HT1080 (cell line): ENCODE data around the gene TADA3. TPM values are rescaled to one million over a fixed set of nuclear protein-coding genes. Genes with fewer than 3 reads are reported as not detected.

Experiments
- DNase-seq: peaks from one replicate; pipeline ENCODE4 v3.0.0-alpha.2; 2015; ENCODE audit warnings: low read depth
- total RNA-seq: library from RNA; depleted of rRNA; stranded (reverse); fragments of >200 nt; shearing (Covaris generic); gene quantifications from 2 replicates; pipeline ENCODE4 v1.2.3, GENCODE V29; 2014

Gene TADA3
- total RNA-seq, 1 experiment from 2014 or later, result 104 TPM

DNA sequence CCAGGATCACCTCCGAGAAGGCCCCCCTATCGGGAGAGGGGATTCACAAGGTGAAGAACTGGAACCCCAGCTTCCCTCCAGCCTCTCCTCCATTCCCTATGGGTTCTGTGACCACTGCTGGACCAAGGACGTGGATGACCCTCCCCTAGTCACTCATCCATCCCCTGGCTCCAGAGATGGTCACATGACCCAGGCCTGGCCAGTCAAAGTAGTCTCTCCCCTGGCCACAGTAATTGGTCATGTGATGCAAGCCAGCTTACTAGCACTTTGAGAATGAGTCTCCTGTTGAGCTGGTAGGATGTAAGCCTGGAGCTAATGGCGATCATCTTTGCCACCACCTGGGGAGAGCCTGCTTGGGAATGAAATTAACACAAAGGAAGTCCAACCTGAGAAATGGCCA is 26.4 kb downstream of the TADA3 start:
- no peak for DNase-seq

DNA sequence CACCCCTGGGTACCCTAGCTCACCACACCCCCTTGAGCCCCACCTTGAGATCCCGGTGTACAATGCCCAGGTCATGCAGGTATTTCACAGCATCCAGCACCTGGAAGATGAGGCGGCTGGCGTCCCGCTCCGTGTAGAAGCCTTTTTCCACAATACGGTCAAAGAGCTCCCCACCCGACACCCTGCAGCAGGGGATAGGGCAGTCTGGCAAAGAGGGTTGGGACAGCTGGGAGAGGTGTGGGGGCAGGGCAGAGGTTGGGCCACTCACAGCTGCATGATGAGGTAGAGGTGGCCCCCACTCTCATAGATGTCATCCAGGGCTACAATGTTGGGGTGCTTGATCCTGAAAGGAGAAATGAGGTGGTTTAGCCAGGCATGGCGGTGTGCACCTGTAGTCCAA is 29.4 kb downstream of the TADA3 start:
- no peak for DNase-seq

DNA sequence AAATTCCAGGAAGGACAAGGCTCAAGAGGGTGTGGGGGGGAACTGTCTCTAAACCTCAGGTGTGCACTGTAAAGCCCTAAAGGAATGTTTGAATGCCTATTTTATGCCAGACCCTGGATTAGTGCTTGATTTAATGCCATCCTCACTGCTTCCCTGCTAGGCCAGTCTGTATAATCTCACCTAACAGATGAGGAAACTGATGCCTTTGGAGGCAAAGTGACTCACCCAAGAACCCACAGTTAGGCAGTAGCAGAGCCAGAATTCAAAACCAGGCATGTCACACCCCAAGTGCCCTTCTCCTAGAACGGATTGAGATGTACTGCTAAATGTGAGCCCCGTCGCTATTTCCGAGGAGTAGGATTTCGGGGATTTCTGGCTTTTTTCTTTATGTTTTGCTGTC is 30.4 kb downstream of the TADA3 start:
- no peak for DNase-seq

DNA sequence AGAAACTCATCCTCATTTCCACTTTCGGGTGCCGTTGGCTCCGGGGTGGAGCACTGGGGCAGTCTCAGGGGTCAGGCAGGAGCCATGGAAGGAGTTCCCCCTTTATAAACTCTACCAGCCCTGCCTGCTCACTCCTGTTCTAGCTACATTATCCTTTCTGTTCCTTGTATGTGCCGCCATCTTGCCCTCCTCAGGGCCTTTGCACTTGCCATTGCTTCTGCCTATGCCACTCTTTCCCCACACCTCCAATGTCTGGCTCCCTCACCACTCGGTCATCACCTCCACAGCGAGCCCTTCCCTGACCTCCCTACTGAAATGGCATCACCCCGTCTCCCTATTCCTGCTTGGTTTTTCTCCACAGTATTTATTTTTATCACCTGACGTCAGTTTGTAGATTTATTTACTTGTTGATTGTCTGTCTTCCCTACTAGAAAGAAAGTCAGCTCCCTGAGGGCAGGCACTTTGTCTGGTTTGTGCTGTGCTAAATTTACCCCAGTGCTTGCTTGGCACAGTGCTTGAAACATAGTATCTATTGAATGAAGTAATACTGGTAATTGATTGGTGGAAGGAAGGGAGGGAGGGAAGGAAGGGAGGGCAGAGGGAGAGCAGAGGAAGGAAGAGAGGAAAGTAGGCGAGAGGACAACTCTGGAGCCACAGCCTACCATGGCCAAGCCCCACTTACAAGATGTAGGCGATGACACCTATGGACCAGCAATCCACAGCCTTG is 31.3 kb downstream of the TADA3 start:
- DNase-seq, result no peak

DNA sequence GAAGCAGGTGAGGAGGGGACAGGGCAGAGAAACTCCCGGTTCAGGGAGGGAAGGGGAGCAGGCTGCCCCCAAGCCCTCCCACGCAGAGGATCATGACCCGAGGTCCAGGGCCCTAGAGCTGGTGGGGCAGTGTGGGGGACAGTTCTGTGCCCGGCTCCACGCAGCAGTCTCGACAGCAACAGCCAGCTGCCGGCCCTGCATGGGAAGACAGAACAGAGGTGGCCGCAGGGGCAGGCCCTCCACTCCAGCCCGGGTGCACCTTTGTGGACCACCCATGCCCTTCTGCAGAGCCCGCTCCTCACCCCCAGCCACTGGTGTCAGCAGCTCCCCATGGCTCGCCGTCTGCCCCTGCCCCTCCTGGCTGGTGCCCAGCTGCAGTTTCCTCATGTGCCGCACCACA is 34.8 kb downstream of the TADA3 start:
- no peak for DNase-seq

DNA sequence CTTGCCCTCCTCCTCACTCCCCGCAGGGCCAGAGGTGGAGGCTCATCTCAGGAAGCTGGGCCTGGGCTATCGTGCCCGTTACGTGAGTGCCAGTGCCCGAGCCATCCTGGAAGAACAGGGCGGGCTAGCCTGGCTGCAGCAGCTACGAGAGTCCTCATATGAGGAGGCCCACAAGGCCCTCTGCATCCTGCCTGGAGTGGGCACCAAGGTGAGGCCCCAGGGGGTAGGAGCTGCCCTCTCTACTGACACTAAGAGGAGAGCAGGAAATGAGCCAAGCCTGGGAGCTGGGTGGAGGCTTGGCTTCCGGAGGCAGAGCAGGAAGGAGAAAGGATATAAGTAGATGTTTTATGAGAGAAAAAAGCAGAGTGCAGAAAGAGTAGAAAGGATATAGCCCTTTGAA is 37.6 kb downstream of the TADA3 start:
- DNase-seq, result peak; percentile 63

DNA sequence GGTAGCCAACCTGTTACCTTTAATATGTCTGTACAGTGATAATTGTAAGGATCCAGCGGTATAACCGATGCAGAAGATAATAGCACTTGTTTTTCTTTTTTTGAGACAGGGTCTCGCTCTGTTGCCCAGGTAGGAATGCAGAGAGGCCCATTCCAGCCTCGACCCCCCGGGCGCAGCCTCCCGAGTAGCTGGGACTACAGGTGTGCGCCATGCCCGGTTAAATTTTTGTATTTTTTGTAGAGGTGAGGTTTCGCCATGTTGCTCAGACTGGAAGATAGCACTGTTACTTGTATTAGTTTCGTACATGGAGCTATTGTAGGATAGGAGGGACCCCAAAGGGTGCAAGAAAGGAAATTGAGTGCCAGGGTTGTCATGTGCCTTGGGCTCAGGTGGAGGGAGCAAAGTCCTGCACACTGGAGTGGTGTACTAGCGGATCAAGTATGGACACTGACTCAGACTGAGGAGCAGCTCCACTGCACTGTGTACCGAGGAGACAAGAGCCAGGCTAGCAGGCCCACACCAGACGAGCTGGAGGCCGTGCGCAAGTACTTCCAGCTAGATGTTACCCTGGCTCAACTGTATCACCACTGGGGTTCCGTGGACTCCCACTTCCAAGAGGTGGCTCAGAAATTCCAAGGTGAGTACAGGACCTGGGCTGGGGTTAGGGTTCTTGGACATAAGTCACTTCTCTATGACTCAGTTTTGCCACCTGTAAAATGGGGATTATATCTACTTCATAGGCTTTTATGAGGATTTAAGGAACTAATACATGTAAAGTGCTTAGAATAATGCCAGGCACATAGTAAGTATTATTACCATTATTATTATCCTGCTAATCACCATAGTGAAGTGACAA is 41.5 kb downstream of the TADA3 start:
- peak; percentile 31 for DNase-seq

DNA sequence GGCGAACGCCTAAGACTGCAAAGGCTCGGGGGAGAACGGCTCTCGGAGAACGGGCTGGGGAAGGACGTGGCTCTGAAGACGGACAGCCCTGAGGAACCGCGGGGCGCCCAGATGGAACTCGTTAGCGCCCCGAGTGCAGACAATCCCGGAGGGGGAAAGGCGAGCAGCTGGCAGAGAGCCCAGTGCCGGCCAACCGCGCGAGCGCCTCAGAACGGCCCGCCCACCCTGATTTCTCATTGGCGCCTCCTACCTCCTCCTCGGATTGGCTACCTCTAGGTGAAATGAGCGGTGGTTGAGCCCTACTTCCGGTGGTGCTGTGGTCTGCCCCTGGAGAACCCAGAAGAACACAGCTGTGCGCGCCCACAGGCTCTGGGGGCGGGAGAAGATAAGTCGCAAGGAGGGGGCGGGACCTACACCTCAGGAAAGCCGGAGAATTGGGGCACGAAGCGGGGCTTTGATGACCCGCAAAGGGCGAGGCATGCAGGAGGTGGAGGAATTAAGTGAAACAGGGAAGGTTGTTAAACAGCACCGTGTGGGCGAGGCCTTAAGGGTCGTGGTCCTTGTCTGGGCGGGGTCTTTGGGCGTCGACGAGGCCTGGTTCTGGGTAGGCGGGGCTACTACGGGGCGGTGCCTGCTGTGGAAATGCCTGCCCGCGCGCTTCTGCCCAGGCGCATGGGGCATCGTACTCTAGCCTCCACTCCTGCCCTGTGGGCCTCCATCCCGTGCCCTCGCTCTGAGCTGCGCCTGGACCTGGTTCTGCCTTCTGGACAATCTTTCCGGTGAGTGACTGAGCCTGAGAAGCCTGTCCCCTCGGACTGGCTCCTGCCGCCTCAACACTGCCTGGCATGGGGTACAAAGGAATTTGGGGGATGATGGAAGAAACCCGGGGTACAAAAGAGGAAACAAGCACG is 42.4 kb downstream of the TADA3 start, which contains the start of gene OGG1:
Gene OGG1 (plus strand): TSS at position 308 of the 911 bp plus-strand sequence. CDS start 335 bp downstream, at position 643.
- DNase-seq, result peak; percentile 98

DNA sequence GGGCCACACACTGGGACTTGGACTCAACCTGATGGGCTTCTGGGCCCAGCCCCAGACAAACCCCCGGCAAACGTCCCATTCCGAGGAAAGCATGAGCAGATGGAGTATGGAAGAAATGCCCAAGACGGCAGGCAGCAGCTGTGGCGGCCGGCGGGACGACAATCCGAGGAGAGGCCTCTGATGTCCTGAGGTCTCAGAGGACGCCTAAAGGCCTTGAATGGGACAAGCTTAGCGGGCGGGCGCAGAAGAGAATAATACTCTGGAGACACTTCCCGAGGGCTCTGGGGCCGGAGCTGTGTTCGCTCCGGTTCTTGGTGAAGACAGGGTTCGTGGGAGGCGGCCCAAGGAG is 43.0 kb downstream of the TADA3 start:
- DNase-seq, result no peak

DNA sequence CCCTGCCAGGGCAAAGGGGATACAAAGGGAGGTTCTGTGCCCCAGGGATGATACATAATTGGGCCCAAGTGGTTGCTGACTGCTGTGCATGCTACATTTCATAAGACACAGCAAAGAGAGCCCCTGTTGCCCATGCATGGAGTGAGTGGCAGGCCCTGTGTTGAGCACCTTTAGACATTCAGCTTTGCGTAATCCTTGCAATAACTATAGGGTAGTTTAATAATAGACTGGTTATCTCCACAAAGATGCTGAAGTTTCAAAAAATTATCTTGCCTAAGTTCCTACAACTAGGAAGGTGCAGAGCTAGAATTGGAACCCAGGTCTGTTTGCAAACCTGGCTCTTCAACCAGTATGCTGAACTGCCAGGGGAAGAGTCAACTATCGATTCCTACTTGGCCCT is 44.2 kb downstream of the TADA3 start:
- no peak for DNase-seq

DNA sequence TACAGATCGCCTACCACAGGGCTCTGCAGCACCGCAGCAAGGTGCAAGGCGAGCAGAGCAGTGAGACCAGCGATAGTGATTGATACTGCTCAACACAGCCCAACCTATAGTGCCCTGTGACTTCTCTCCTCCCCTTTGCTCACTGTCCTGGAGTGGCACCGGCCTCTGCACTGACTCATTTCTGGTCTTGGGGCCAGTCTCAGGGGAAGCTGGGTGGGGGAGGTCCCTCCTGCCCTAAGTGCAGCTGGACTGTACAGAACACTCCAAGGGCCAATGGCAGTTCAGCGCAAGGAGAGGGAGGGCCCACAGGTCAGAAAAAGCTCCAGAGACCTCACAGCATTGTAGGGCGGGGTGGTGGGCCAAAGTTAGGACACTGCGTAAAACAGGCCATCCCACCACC is 45.0 kb downstream of the TADA3 start:
- DNase-seq, result peak; percentile 51

DNA sequence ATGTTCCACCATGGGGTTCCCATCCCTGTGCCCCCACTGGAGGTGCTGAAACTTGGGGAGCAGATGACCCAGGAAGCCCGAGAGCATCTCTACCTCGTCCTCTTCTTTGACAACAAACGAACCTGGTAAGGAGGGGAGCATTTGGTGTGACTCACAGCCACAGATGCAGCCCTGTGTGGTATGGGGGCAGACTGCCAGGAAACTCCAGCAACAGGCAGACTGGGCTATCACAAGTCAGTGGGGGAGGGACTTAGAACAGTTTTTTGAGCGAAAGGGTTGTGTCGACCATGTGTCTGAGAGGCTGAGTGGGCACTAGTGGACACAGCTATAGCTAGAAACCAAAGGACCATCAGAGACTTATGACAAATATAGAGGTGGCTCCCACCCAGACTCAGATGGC is 45.9 kb downstream of the TADA3 start:
- peak; percentile 85 for DNase-seq

DNA sequence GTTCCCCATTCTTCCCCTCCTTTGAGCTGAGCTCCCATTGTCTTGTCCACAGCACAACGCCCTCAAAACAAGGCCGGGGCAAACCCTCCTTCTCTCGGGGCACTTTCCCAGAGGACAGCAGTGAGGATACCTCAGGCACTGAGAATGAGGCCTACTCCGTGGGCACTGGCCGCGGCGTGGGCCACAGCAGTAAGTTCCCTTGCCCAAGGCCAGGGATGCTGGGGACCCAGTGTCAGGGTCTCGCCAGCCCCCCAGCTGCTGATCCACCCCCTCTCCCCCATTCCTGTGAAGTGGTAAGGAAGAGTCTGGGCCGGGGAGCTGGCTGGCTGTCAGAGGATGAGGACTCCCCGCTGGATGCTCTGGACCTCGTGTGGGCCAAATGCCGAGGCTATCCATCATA is 46.8 kb downstream of the TADA3 start:
- DNase-seq, result no peak

DNA sequence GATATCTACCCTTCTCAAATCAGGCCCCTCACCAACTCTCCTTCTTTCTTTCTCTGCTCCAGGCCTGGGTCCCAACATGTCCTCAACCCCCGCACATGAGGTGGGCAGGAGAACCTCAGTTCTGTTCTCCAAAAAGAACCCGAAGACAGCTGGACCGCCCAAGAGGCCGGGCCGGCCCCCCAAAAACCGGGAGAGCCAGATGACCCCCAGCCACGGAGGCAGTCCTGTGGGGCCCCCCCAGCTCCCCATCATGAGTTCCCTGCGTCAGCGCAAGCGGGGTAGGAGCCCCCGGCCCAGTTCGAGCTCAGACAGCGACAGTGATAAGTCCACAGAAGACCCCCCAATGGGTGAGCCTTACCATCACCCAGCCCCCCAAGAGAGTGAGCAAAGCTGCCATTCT is 48.1 kb downstream of the TADA3 start:
- no peak for DNase-seq

DNA sequence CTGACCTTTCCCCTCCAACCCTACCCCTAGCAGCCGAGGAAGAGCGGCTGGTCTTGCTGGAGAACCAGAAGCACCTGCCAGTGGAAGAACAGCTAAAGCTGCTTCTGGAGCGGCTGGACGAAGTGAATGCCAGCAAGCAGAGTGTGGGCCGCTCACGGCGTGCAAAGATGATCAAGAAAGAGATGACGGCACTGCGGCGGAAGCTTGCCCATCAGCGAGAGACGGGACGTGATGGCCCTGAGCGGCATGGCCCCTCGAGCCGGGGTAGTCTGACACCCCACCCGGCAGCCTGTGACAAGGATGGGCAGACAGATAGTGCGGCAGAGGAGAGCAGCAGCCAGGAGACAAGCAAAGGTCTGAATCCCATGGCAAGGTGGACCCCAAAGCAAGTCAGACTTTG is 48.7 kb downstream of the TADA3 start:
- no peak for DNase-seq

DNA sequence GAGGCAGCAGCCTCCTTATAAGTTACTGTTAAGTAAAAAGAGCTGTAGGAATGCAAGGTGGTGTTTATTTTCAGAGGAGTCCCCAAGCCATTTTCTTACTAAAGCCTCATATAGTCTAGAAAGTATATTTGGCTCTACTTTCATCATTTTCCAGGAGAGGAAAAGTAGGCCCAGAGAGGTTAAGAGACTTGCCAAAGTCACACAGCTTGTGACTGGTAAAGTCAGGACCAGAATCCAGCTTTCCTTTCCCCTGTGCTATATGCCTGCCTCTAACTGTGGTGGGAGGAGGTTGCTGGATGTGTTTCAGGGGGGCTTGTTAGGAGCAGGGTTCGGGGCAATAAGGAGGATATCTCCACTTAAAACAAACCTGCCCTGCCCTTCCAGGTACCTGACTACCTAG is 49.7 kb downstream of the TADA3 start:
- DNase-seq, result no peak

DNA sequence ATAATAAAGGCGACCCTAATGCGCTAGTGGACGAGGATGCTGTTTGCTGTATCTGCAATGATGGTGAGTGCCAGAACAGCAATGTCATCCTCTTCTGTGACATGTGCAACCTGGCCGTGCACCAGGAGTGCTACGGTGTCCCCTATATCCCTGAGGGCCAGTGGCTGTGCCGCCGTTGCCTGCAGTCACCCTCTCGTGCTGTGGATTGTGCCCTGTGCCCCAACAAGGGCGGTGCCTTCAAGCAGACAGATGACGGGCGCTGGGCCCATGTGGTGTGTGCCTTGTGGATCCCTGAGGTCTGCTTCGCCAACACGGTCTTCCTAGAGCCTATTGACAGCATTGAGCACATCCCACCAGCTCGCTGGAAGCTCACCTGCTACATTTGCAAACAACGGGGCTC is 53.1 kb downstream of the TADA3 start:
- DNase-seq, result no peak

DNA sequence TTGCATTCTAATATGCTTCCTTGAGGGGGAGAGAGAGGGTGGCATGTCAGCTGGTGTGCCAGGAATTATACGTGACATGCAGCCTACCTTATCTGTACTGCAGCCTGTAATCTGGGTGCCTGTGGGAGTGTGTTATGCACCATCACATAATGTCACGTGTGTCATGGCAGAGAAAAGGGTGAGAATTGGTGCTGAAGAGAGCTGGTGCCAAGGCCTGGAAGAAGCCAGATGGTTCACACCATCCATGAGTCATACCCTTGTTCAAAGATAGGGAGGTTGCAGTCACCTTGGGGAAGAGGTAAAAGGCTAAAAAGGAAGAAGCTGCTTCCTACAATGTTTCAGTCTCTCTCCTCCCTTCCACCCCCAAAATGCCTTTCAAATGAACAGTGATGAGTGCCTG is 55.4 kb downstream of the TADA3 start:
- DNase-seq, result no peak

DNA sequence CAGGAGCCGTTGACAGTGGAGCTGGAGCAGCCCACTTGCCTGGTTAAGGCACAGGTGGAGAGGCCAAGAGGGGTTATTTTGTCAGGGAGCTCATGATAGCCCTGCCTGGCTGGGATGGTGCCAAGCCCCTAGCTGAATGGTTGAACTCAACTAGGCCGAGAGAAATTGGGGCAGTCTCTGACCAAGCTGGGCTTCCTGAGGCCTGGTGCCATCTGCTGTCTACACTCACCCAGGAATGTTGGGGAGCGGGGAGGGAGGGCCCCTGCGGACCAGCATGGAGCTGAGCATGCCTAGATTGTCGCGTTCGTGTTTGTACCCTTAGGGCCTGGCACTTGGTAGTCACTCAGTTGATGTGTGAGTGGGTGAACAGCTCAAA is 59.5 kb downstream of the TADA3 start:
- no peak for DNase-seq

DNA sequence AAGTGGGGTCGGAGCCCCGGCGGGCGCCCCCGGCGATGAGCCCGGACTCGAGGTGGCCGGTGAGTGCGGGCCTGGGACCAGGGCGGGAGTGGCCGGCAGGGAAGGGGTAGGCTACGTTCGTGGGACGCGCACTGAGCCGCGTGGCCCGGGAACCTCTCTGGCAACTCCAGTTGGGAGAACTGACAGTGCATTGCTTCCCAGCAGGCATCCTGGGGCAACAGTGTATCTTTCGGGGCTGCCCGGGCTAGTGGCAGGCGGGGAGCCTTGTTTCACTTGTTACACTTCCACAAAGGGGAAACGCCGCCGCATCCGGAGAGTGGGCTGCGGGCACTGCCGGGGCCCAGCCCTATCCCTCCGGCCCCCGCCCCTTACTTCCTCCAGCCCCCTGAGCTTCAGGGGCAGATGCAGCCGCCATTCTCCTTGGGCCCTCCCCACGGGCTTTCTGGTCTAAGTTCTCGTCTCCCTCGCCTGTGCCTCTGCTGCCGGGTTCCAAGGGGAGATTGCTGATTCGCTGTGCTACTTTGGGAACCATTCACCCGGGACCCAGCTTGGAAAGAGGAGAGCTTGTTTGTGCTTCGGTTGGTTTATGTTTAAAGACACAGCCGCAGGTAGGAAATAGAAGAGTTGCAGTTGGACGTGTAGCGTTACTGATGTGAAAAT is 60.1 kb downstream of the TADA3 start:
- DNase-seq, result no peak
